DND-41 (cell line): ENCODE results near the gene TRIP4.

Experiments used
- ATAC-seq: fragments of 200-7000 bp; cut with Tn5 transposase; 3 replicates; pipeline ENCODE4 v1.9.1; 2021; ENCODE audit warnings: low read depth; ENCODE audit not compliant: insufficient read depth
- DNase-seq: peaks from one replicate; pipeline ENCODE4 v3.0.0-alpha.2; 2020
- H2AFZ ChIP-seq: 2 replicates; pipeline ENCODE4 v1.6.0; 2012; ENCODE audit warnings: low read depth, low read length
- H3K27ac ChIP-seq: 2 replicates; pipeline ENCODE4 v1.5.1; 2012; ENCODE audit warnings: low read length, inconsistent platforms
- H3K27me3 ChIP-seq: fragments of 200-600 bp; sonication (generic); 2 replicates; pipeline ENCODE4 v1.6.0; 2012; ENCODE audit warnings: low read length, mild to moderate bottlenecking, inconsistent platforms; ENCODE audit not compliant: insufficient read depth, poor library complexity
- H3K36me3 ChIP-seq: 2 replicates; pipeline ENCODE4 v1.5.1; 2012; ENCODE audit warnings: low read length, inconsistent platforms; ENCODE audit not compliant: insufficient read depth
- H3K4me1 ChIP-seq: 2 replicates; pipeline ENCODE4 v1.5.1; 2012; ENCODE audit warnings: mild to moderate bottlenecking, low read length; ENCODE audit not compliant: insufficient read depth
- H3K4me2 ChIP-seq: 2 replicates; pipeline ENCODE4 v1.6.0; 2012; ENCODE audit warnings: mild to moderate bottlenecking, moderate library complexity, low read length, inconsistent platforms; ENCODE audit not compliant: insufficient read depth
- H3K4me3 ChIP-seq, 2 experiments: fragments of 200-600 bp in 1 of 2; shearing (Covaris generic) in 1 of 2; 2 replicates each; pipeline ENCODE4 v1.5.1; 2012 to 2016; ENCODE audit warnings: inconsistent platforms in 2 of 2, low read length in 2 of 2, mild to moderate bottlenecking in 2 of 2, low read depth in 1 of 2, moderate library complexity in 1 of 2
- H3K79me2 ChIP-seq: 2 replicates; pipeline ENCODE4 v1.6.0; 2012; ENCODE audit warnings: low read length, inconsistent platforms; ENCODE audit not compliant: insufficient read depth
- H3K9ac ChIP-seq: 2 replicates; pipeline ENCODE4 v1.6.0; 2012; ENCODE audit warnings: low read depth, mild to moderate bottlenecking, inconsistent platforms, low read length, moderate library complexity
- H3K9me3 ChIP-seq: 2 replicates; pipeline ENCODE4 v1.5.1; 2012; ENCODE audit warnings: low read length, moderate library complexity, mild to moderate bottlenecking, inconsistent platforms; ENCODE audit not compliant: insufficient read depth, severe bottlenecking
- H4K20me1 ChIP-seq: 2 replicates; pipeline ENCODE4 v1.6.0; 2012; ENCODE audit warnings: low read length; ENCODE audit not compliant: insufficient read depth
- EZH2 ChIP-seq: IDR thresholded peaks from 3 replicates; pipeline ENCODE4 v1.6.1; 2012; ENCODE audit warnings: borderline replicate concordance, low read depth, mild to moderate bottlenecking, moderate library complexity, low read length, inconsistent platforms; ENCODE audit not compliant: severe bottlenecking
- TF ChIP-seq, protein P1 (sequence below): IDR thresholded peaks from 2 replicates; pipeline ENCODE4 v1.5.1; 2012; ENCODE audit warnings: borderline replicate concordance, low read length, moderate library complexity, mild to moderate bottlenecking; ENCODE audit not compliant: poor library complexity, severe bottlenecking; ENCODE audit errors: extremely low read depth

The TRIP4 gene

DNA sequence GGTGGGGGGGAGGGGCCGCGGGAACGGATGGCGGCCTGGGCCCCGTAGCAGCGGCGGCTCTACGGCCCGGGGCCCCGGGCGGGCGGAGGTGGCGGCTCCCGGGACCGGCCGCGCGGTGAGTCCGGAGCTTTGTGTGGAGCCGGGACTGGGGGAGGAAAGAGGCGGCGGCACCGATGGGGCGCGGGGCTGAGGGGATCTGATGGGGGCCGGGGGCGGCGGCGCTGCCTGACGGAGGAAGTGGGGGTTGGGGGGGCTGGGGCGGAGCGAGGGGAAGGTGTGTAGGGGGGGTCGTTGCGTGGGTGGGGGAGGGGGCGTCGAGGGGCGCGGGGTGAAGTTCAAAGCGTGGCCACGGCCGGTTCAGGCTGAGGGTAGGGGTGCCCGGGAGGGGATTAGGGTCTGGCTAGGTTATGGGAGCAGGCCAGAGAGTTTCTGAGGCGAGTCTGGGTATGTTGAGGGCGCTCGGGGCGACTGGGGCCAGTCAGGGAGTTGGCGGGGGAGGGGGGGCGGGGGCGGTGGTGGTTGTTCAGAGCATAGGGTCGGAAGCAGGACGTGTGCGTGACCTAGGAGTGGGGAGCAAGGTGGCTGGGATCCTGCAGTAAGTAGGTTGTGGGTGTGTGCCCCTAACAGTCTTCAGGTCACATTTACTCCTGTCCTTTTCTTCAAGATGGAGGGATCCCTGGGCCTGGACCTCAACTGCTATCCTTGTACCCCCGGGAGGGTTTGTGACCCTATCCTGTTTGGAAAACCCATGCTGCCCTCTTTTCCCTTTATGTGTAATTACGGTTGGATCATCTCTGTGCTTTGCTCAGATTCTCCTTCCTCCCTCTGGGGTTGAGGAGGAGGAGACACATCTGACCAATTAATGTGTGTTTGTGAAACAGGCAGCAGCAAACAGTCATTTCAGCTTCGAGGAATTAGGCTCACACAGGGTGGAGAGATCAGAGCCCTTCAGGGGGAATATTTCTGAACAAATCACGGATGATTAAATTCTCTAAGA lies 73.4 kb downstream of the TRIP4 start:
- Histone ChIP-seq H3K27me3 (no peaks in the 10 kb centered on the region), H3K9me3 (no peaks in the 10 kb centered on the region), H3K4me2 (peak overlapping the region; percentile 82), H3K79me2 (peaks cover 51% of the 10 kb centered on the region), H4K20me1 (peaks cover 6% of the 10 kb centered on the region; the same call in 1 of the 2 replicates), H3K36me3 (no peaks in the 10 kb centered on the region), H3K27ac (peak overlapping the region; percentile 83), H3K4me1 (peaks cover 50% of the 10 kb centered on the region), H3K9ac (peak overlapping the region; percentile 58), H2AFZ (peak overlapping the region; percentile 74), H3K4me3 (peak overlapping the region; percentile 22 to 74; a peak in 3 of 4 replicates)
- TF ChIP-seq, protein P1, sequence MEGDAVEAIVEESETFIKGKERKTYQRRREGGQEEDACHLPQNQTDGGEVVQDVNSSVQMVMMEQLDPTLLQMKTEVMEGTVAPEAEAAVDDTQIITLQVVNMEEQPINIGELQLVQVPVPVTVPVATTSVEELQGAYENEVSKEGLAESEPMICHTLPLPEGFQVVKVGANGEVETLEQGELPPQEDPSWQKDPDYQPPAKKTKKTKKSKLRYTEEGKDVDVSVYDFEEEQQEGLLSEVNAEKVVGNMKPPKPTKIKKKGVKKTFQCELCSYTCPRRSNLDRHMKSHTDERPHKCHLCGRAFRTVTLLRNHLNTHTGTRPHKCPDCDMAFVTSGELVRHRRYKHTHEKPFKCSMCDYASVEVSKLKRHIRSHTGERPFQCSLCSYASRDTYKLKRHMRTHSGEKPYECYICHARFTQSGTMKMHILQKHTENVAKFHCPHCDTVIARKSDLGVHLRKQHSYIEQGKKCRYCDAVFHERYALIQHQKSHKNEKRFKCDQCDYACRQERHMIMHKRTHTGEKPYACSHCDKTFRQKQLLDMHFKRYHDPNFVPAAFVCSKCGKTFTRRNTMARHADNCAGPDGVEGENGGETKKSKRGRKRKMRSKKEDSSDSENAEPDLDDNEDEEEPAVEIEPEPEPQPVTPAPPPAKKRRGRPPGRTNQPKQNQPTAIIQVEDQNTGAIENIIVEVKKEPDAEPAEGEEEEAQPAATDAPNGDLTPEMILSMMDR: peak; percentile 19
- TF ChIP-seq EZH2: no peak
- ATAC-seq (peak; percentile 70), DNase-seq (peak; percentile 46)

- DNase-seq (peak; percentile 12), ATAC-seq (peak; percentile 27)
- no peaks in the 10 kb centered on the region for H3K27me3 ChIP-seq
- TF ChIP-seq EZH2: no peak
- TF ChIP-seq, protein P1: no peak
- H3K9ac ChIP-seq: peak overlapping the region; percentile 58
- H3K4me2 ChIP-seq: peak overlapping the region; percentile 82
- H3K36me3 ChIP-seq: no peaks in the 10 kb centered on the region
- H3K79me2 ChIP-seq: peaks cover 58% of the 10 kb centered on the region
- peak overlapping the region; percentile 74; the same call in 1 of the 2 replicates for H2AFZ ChIP-seq
- peaks cover 6% of the 10 kb centered on the region; the same call in 1 of the 2 replicates for H4K20me1 ChIP-seq
- H3K9me3 ChIP-seq: no peaks in the 10 kb centered on the region
- H3K4me3 ChIP-seq: peak overlapping the region; percentile 19 to 74; a peak in 3 of 4 replicates
- H3K27ac ChIP-seq: peak overlapping the region; percentile 83
- peaks cover 50% of the 10 kb centered on the region for H3K4me1 ChIP-seq
Measured at GRCh38 chr15:64461721-64462162, 74.1 kb downstream of the TRIP4 start.

- H3K4me2 ChIP-seq: peak overlapping the region; percentile 82
Measured at GRCh38 chr15:64462492-64462891, 74.9 kb downstream of the TRIP4 start.

More at GRCh38 chr15:64462492-64462891, 74.9 kb downstream of the TRIP4 start:
- peaks cover 50% of the 10 kb centered on the region for H3K4me1 ChIP-seq
- DNase-seq: no peak
- TF ChIP-seq, protein P1: no peak
- TF ChIP-seq EZH2: no peak
- peak overlapping the region; percentile 58; the same call in 1 of the 2 replicates for H3K9ac ChIP-seq
- H3K4me3 ChIP-seq: no peak overlapping the region; a peak in 1 of 4 replicates
- H3K27ac ChIP-seq: 0 out of 2 replicates have a peak overlapping the region, but pooled peaks have one; percentile 83
- H4K20me1 ChIP-seq: peaks cover 6% of the 10 kb centered on the region; the same call in 1 of the 2 replicates
- no peak overlapping the region for H2AFZ ChIP-seq
- H3K36me3 ChIP-seq: no peaks in the 10 kb centered on the region; the same call in 1 of the 2 replicates
- H3K27me3 ChIP-seq: no peaks in the 10 kb centered on the region
- no peaks in the 10 kb centered on the region for H3K9me3 ChIP-seq
- no peak for ATAC-seq
- H3K79me2 ChIP-seq: peaks cover 66% of the 10 kb centered on the region
